ENCODE data around the gene BEX4.
A peak's percentile ranks its signal among the peaks of the same experiment; 100 is the strongest.
"Not testable (repeated sequence)": the region's sequence is repeated elsewhere in the genome, so short reads cannot be mapped to it uniquely, and the experiment has no call there.

The BEX4 gene

DNA sequence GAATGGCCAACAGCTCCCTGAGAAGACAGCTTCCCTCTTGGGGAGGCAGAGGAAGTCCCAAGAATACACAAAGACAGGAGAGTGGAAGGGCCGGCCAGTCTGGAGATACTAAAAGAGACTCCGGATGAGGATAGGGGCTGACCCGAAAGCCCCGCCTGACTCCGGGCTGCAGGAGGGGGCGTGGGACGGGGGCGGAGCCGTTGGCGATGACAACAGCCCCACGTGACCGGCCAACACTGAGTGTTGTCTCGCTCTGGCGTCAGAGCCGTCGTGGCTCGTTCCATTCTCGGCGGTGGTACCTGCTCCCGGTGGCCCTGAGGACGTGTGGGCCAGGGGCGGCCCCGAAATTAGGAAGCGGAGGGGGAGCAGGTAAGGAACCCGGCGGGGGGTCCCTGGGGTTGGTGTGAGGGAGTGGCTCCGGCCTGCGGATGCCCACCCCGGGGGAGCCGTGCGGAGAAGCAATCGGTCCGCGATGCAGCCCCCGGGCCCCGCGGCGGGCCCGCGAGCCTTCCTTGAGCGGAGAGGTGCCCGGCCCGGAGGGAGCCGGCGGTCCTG lies at the start of gene BEX4:
BEX4 (plus strand) TSS at position 239 of the 555 bp plus-strand sequence. CDS start 1,046 bp downstream, outside the sequence.
- peak; percentile 79 for DNase-seq

DNA sequence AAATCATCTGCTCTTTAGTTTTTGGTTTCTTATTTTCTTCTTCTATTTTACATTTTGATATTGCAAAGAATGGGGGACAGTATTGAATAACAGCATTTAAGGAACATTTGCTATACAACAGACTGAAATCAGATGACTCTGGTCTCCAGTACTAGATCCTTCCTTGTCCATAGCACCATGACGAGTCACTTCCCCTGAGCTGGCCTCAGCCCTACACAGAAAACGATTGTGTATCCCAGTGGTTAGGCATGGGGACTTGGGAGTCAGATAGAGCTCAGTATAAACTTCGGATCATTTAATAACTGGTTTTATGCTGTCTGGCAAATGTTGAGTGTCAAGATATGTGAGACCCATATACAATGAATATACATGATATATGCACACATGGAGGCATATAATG lies 44.7 kb upstream of the BEX4 start:
- DNase-seq, result no peak

DNA sequence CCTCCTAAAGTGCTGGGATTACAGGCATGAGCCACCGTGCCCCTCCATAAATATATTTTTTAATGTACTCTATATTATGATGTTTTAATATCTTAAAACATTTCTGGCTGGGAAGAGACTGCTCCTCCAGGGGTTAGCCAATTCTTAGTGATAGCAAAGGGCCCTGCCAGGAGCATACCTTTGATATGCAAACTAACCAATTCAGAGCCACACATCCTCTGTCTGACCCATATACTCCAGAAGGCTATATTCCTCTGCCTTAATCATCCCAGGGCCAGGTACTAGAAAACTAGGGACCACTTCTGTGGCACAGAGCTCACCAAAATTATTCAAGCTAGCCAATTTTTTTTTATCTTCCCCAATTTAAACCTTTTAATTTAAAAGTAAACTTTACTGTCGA lies 43.6 kb upstream of the BEX4 start:
- DNase-seq, result no peak

DNA sequence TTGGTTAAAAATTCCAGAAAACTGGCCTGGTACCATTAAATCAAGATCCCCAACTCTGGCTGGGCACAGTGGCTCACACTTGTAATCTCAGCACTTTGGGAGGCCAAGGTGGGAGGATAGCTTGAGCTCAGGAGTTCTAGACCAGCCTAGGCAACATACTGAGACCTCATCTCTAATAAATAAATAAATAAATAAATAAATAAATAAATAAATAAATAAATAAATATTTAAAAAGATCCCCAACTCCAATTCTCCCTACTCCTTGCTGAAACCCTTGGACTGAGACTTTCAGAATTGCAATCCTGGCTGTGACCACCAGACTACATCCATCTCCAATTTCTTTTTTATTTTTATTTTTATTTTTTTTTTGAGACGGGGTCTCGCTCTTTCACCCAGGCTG lies 39.7 kb upstream of the BEX4 start:
- not testable (repeated sequence) for DNase-seq

GRCh38 chrX:103175944-103176753 lies 38.8 kb upstream of the BEX4 start:
- peak; percentile 51 for DNase-seq

GRCh38 chrX:103177556-103177955 lies 37.4 kb upstream of the BEX4 start:
- no peak for DNase-seq

GRCh38 chrX:103183912-103184311 lies 31.0 kb upstream of the BEX4 start:
- no peak for DNase-seq

GRCh38 chrX:103187953-103188475 lies 26.9 kb upstream of the BEX4 start:
- DNase-seq, result no peak

DNA sequence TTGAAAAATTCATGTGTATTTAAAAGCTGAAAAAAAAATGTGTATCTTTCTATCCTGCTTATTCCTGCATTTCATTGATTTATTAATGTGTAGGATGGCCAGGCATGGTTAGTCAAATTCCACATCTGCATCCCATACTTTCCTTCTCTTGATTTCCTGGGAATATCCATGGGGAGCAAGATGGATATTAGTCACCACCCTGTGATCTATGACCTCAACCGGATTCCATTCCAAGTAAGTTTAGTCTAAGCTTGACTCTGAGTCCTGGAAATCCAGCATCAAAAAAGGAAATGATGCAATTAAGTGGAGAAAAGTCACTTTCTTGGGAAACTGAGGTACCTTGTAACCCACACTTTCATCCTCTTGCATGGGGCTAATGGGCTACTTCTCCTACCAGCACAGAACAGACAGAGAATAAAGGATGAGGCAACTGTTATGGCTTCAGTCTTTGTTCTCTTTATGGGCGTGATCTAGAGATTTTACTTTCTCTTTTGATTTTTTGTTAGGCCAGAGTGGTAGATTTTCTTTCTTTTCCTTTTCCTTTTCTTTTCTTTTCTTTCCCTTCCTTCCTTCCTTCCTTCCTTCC lies 17.1 kb upstream of the BEX4 start:
- no peak for DNase-seq

DNA sequence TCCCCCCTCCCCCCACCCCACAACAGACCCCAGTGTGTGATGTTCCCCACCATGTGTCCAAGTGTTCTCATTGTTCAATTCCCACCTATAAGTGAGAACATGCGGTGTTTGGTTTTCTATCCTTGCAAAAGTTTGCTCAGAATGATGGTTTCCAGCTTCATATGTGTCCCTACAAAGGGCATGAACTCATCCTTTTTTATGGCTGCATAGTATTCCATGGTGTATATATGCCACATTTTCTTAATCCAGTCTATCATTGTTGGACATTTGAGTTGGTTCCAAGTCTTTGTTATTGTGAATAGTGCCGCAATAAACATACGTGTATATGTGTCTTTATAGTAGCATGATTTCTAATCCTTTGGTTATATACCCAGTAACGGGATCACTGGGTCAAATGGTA lies 16.2 kb upstream of the BEX4 start:
- not testable (repeated sequence) for DNase-seq

DNA sequence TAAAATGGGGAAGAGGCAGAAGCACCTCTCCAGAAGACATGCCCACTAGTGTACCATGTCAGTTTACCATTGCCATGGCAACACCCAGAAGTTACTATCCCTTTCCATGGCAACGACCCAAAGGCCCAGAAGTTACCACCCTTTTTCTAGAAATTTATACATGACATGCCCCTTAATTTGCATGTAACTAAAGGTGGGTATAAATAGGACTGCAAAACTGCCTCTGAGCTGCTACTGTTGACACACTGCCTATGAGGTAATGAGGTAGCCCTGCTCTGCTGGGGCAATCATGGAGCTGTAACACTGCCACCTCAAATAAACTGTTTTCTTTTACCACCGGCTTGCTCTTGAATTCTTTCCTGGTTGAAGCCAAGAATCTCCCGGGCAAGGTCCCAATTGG lies 13.9 kb upstream of the BEX4 start:
- DNase-seq, result no peak

DNA sequence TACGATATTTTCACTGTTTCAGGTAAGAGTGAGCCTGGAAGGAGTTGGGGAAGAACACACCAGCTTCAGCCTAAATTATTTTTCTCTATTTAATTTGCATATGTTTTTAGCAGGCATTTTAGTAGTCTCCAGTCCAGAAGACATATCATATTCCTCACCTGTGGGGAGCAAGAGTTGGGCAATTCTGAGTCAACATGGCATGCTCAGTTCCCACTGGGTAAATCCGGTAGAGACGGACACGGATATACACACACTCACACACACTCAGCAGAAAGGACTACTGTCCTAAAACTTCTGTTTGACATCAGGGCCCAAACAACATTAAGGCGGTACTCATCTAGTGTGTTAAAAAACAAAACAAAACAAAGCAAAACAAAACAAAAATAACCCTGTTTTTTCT lies 4.9 kb upstream of the BEX4 start:
- no peak for DNase-seq

- DNase-seq, result peak; percentile 54
Measured at GRCh38 chrX:103211012-103211715, 3.7 kb upstream of the BEX4 start.

DNA sequence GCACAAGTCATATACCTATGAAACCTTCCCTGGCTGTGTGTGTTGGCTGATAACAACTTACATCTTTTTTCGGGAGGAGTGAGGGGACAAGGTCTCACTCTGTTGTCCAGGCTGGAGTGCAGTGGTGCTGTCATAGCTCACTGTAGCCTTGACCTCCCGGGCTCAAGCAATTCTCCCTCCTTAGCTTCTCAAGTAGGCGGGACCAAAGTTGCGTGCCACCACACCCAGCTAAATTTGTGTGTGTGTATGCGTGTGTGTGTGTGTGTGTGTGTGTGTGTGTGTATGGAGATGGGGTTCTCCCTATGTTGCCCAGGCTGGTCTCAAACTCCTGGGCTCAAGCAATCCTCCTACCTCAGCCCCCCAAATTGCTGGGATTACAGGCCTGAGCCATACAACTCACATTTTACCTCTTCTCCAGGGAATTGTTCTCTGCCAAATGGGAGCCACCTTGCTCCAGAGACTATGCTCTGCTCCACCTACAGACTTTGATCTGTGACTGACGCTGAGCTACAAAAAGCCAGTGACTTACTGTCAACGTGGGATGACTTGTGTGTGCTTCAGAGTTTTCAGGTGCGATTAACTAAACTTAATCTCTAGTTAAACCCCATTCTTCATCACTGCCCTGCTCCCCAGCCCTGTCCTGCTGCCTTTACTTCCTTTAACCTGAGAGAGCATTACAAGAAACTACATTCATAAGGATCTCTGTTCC lies 2.0 kb upstream of the BEX4 start:
- DNase-seq, result no peak

- peak; percentile 3 for DNase-seq
Measured at GRCh38 chrX:103215425-103215991, 600 bp downstream of the BEX4 start.

GRCh38 chrX:103220511-103221323 lies 5.8 kb downstream of the BEX4 start:
- no peak for DNase-seq

GRCh38 chrX:103225918-103226317 lies 11.0 kb downstream of the BEX4 start:
- not testable (repeated sequence) for DNase-seq

DNA sequence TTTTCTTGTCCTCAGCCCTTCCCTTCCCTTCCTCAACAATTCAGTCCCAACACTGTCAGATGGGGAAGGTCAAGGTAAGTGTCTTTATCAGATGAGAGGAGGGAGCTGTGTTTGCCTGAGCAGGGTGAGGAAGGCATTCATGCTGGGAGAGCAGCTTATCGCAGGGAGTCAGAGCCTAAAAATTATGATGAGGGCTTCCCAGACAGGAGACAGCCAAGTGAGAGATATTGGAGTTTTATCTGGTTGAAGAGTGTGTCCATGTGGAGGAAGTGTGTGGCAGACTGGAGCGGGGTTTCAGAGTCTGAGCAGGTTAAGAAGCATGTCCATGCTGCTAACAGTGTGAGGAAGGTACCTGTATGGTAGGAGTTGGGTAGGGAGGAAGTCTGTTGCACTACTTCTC lies 18.4 kb downstream of the BEX4 start:
- no peak for DNase-seq

DNA sequence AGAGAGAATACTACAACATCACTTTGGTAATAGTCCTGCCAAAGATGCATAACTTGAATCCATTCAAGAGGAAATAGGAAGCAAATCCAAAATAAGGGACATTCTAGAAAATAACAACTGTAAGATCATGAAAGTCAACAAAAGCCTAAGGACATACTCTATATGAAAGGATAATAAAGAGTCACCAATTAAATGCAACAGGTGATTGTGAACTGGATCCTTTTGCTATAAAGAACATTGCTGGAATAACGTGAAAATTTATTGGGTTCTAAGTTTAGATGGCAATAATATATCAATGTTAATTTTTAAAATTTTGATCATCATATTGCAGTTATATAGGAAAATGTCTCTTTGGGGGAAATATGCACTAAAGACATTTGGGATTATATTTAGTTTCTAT lies 20.0 kb downstream of the BEX4 start:
- DNase-seq, result no peak

DNA sequence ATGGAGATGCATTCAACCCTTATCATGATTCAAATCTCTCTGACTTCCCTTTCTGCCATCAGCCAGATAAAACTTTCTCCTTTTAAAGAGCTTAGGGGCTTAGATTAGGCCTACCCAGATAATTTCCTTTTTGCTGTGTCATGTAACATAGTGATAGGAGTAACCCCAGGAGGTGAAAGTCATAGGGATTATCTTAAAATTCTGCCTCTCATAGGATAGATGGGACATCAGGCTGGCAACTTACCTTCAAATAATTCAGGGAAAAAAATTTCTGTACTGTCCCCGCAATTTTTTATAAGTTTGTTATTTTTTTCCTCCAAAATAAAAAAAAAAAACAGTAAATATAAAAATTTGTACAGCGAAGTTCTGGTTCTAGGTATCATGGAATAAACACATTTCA lies 20.7 kb downstream of the BEX4 start:
- DNase-seq, result not testable (repeated sequence)

DNA sequence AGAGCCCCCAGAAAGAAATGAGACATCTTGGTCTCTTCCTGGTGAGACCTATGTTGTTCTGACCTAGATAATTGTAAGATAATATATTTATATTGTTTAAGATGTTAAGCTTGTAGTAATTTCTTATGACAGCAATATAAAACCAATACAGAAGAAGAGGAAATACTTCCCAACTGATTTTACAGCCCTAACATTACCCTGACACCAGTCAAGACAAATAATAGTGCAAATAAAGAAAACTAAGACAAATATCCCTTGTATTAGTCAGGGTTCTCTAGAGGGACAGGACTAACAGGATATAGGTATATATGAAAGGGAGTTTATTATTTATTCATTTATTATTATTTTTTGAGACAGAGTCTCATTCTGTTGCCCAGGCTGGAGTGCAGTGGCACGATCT lies 21.4 kb downstream of the BEX4 start:
- no peak for DNase-seq
